Esophagus squamous epithelium (tissue), 4 donors: Measurements from ENCODE around the gene FFAR4.
A peak's percentile ranks its signal among the peaks of the same experiment; 100 is the strongest.

ENCODE experiments used
- POLR2A ChIP-seq, 4 donors: fragments of 450-650 bp; IDR thresholded peaks; one replicate each; pipeline ENCODE4 v1.6.1; 2017; ENCODE audit warnings: antibody characterized with exemption in 4 of 4, mild to moderate bottlenecking in 4 of 4, moderate library complexity in 3 of 4
- TF ChIP-seq, protein P1 (sequence below), 6 experiments: fragments of 450-650 bp in 4 of 6; fragments of 200-600 bp in 2 of 6; sonication (generic) in 2 of 6; IDR thresholded peaks; one replicate each; pipeline ENCODE4 v1.5.1; 2016 to 2019; ENCODE audit warnings: antibody characterized with exemption in 6 of 6, mild to moderate bottlenecking in 4 of 6, moderate library complexity in 4 of 6

DNA sequence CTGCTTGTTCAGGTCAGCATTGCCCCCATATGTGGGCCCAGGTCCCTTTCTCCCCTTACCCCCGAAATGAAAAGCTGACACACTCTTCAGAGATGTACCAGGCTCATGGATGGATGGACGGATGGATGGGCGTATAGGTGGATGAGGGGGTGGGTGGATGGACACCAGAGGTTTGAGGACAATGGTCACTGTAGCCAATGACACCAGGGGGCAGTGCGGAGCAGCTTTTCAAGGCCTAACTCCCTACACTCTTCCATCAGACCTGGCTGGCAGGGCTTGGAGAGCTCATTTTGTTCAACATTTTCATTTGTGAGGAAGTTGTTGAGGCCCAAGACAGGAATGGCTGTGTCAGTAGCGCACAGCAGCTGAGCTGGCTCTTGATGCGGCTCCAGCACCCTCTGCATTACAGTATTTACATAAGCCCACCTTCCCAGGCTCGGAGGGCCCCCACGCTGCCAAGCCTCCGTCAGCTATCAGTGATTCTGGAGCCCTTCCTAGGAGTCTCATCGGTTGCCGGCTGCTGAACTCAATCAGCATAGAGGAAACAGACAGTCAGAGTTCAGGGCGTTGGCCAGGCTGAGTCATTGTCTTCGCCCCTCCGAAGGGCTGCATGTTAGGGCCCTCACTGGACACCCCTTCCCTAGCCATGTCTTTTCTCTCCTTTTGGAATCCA lies 11.6 kb upstream of the FFAR4 start:
- TF ChIP-seq, protein P1, sequence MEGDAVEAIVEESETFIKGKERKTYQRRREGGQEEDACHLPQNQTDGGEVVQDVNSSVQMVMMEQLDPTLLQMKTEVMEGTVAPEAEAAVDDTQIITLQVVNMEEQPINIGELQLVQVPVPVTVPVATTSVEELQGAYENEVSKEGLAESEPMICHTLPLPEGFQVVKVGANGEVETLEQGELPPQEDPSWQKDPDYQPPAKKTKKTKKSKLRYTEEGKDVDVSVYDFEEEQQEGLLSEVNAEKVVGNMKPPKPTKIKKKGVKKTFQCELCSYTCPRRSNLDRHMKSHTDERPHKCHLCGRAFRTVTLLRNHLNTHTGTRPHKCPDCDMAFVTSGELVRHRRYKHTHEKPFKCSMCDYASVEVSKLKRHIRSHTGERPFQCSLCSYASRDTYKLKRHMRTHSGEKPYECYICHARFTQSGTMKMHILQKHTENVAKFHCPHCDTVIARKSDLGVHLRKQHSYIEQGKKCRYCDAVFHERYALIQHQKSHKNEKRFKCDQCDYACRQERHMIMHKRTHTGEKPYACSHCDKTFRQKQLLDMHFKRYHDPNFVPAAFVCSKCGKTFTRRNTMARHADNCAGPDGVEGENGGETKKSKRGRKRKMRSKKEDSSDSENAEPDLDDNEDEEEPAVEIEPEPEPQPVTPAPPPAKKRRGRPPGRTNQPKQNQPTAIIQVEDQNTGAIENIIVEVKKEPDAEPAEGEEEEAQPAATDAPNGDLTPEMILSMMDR (IDR thresholded peaks at IDR 0.05): peak; percentile 34 to 62 (median 48)
- TF ChIP-seq POLR2A (IDR thresholded peaks at IDR 0.05): no peak
